NCI-H460 (cell line): ENCODE measurements around the gene LCN1. TPM values are rescaled to one million over a fixed set of nuclear protein-coding genes. Genes with fewer than 3 reads are reported as not detected.
"Not testable (repeated sequence)": the region's sequence is repeated elsewhere in the genome, so short reads cannot be mapped to it uniquely, and the experiment has no call there.

Source experiments
- DNase-seq: peaks from one replicate; pipeline ENCODE4 v3.0.0-alpha.2; 2016; ENCODE audit warnings: low read depth; ENCODE audit errors: extremely low read depth
- total RNA-seq: library from RNA; depleted of rRNA; stranded (reverse); fragments of >200 nt; shearing (Covaris generic); gene quantifications from 2 replicates; pipeline ENCODE4 v1.2.3, GENCODE V29; 2014

Gene LCN1
- total RNA-seq, 1 experiment from 2014 or later: 30.3 TPM

DNA sequence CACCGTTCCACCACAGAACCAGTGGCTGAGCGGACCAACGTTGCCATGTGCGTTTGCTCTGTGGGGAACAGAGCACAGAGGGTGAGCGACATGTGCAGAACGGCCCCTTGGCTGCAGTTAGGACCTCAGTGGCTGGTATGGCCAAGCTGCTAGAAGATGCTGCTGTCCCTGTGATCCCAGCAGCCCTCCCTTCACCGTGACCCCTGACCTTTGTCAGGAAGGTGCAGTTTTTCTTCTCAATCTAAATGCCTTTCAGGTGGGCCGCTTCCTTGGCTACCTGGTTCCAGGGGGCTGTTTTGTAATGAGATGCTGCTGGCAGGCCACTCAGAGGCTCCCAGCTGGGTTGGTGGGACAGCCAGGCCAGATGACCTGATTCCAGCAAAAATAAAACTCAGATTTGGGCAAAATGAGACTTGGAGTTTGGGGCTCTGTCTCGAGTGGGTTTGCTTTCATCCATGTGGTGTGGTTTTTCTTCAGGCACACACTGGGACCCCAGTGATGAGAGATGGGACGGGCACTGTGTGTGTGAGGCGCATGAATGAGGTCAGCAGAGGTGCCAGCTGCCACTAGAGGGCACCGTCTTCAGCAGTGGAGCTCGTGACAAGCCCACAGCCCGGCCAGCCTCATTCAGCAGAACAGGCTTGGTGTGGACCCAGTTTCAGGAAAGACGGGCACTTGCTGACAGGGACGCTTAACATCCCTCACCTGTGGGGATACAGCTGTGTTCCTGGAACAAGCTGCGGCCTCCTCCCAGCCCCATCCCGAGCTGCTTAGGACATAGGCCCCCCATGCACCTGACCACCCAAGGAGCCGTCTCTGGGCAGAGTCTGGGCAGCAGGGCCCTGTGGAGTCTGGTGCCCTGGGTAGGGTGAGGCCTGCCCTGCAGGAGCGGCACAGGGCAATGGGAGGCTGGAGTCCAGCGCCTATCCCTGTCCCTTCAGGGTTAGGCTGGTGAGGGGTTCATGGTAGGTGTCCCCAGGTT, 16.7 kb upstream of the LCN1 start:
- DNase-seq: peak; percentile 79

DNA sequence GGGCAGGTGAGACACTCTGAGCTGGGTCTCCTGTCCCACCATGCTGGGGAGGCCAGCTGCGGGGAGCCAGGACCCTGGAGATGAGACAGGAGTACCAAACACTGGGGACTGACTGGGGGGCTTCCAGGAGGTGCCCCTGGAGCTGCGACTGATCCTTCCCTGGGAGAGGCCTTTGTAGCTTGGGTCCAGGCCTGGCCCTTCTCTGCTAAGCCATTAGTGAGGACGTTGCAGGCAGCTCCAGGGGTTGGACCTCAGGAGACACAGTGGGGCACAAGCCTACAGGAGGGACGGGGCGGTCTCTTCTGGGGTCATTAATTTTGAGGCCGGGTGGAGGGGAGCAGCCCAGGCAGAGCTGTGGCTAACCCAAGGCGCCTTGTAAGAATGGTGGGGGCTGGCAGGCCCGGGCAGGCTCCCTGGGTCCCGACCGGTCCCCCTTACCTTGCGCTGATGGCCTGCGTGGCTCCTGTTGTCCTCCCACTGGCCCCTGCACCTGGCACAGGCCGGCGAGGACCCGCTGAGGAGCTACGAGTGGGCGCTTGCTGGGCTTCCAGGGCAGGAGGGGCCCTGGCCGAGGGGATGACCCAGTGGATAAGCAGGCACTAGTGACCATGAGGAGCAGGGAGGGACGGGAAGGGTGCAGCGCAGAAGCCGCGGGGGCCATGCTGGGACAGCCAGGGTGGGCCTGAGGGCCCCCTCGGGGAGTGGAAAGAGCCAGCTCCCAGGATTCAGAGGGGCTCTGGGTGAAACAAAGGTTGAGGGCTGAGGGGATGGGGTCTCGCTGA, 15.6 kb upstream of the LCN1 start:
- DNase-seq: no peak

DNA sequence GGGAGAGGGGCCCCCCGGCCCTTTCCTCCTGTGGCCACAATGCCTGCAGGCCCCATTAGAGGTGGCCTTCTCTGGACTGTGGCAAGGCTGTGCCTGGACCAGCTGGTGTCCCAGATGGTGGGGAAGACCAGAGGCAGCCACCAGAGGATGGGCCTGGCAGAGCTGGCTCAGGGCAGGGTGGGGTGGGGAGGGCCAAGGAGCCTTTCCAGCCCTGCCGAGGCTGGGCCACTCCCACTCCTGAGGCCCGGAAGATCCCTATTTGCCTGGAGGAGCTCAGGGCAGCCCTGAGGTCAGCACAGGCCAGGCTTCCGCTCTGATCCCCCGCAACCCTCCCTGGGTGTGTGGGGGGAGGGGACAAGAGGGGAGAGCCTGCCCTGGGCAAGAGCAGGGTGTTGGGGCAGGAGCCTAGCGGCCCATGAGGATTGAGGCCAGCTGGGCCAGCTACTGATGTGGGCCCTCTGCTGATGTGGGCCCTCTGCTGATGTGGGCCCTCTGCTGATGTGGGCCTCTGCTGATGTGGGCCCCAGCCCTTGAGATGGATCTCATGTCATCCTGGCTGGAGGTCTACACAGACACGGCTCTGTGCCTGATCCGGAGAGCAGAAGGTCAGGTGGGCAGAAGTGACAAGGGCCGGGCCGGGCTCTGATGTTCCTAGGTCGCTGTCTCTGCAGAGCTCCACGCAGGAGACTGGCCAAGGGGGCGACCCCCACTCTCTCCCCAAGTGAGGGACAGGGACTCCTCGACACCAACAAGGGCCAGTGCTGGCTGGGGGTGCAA, 14.7 kb upstream of the LCN1 start:
- peak; percentile 71 for DNase-seq

DNA sequence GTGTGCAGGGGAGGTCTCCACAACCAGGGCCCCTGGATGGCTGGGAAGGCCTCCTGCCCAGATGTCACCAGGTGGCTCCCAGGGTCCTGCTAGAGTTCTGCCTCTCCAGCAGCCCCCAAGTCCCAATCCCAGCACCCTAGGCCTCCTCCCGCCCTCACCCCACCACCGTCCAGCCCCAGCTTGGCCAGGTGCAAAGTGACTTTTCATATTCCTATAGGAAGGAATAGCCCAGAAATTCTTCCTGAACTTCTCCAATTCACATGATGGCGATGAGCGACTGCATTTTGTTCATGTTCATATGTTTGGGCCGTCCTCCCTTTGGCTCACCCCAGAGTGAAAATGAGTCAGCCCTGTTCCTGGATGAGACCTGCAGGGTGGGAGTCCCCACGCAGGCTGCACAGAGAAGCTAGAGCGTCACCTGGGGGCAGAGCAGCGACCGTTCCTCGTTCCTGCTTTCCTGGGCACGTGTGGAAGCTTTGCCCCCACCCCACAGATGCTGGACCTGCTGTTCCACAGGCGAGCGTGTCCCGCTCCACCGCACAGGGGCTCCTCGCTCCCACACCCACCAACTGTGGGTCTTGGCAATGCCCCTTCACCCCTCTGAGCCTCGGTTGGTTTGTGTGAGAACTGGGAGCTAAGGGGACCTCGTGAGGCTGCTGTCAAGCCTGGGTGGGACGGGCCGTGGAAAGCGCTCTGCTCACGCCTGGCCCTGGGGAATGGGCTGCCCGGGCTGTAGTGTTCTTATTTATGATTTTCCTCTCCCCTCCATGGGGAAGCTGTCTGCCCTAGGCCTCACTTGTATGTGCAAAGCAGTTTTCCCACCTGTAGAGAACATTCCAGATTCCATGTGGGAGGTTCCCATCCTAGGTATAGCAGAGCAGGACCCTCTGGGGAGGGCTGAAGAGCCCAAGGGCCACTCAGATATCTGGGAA, 13.9 kb upstream of the LCN1 start:
- no peak for DNase-seq

DNA sequence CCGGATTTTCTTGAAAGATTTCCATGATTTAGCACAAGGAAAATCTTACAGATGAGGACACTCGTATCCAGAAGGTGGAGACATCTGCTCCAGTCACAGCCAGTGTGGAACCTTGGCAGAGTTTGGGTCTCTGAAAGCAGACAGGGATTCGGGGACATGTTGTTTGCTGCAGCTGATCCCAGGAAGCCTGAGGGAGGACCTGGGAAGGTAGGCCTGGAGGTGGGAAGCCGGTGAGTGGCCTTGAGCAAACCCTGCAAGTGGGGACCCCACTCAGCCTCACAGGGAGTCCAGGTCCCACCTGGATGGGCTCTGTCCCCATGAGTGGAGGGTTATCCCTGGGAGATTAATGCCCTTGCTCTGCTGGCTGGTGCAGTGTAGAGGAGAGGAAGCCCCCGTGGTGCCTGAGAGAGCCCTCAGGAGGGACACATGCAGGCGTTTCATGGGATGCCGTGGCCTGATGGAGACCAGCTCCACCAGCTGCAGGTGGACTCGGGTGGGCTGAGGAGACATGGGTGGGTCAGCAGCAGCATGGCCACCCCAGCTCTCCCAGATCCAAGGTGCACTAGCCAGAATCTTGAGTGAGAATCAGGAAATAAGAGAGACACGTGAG, 12.9 kb upstream of the LCN1 start:
- DNase-seq: no peak

DNA sequence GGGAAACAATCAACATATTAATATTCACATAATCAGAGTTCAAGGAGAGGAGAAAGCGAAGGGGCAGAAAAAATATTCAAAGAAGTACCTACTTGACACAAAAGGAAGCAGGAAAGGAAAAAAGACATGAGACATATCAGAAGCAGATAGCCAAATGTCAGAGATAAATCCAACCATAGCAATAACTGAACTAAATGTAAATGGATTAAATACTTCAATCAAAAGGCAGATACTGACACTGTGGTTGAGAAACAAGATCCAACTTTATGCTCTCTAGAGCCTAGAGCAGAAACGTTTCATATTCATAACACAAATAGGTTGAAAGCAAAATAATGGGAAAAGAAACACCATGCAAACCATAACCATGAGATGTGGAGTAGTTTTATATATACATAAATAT, 11.8 kb upstream of the LCN1 start:
- no peak for DNase-seq

DNA sequence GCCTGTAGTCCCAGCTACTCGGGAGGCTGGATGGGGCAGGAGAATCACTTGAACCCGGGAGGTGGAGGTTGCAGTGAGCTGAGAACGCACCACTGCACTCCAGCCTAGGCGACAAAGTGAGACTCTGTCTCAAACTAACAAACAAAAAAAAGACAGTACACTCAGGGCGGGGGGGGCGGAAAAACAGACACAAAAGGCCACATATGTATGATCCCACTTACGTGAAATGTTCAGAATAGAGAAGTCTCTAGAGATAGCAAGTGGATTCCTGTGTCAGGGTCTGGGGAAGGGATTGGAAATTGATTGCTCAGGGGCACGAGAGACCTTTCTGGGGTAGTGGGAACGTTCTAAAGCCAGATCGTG, 9.0 kb upstream of the LCN1 start:
- no peak for DNase-seq

DNA sequence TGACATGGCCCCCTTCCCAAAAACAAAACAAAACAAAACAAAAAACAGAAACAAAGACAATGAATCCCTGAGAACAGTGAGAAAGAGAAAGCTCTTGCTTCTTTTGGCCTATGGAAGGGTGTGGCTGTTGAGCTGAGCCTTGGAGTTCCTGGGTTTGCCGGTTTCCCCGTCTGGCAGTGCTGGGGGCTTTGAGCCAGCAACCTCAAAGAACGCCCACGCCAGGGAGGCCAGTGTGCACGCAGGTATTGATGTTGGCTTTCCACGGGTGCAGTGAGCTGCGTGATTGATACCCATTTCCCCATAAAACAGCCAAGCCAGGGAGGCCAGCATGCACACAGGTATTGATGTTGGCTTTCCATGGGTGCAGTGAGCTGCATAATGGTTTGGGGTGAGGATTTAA, 8.3 kb upstream of the LCN1 start:
- DNase-seq: no peak

DNA sequence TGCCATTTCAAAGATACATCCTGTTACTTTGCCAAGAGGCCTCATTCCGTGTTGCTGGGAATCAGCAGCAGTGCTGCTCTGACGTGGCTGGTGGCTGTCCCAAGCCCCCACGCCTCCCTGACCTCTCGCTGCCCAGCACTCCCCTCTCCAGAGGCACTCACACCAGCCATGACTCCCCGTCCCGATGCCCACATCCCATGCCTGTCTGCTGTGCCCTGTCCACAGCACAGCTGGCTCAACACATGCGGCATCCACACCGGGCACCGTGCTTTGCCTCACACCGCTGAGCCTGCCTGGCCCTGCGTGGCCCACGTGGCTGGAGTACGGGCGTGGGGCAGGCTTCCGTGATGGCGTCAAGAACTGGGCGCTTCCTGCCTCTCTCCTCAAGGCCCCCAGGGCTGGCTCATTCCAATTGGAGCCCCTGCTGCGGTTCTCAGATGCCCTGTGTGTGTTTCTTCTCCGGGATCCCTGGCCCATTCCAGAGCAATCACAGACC, 7.8 kb upstream of the LCN1 start:
- no peak for DNase-seq

DNA sequence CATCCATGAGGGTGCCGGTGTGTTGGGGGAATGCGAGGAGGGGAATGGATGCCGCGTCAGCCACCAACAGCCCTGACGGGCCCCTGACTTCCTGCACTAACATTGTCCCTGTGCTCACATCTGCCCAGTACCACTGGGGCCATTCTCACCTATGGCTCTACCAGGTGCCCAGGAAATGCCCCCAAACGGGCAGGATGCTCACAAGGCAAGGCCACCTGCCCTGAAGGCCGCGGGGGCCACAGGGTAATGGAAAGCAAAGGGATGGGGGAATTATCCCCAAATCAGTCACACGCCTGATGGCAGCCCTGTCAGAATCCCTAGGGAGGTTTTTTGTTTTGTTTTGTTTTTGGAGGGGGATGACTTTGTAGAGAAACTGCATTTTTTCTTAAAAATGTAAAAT, 7.3 kb upstream of the LCN1 start:
- not testable (repeated sequence) for DNase-seq

DNA sequence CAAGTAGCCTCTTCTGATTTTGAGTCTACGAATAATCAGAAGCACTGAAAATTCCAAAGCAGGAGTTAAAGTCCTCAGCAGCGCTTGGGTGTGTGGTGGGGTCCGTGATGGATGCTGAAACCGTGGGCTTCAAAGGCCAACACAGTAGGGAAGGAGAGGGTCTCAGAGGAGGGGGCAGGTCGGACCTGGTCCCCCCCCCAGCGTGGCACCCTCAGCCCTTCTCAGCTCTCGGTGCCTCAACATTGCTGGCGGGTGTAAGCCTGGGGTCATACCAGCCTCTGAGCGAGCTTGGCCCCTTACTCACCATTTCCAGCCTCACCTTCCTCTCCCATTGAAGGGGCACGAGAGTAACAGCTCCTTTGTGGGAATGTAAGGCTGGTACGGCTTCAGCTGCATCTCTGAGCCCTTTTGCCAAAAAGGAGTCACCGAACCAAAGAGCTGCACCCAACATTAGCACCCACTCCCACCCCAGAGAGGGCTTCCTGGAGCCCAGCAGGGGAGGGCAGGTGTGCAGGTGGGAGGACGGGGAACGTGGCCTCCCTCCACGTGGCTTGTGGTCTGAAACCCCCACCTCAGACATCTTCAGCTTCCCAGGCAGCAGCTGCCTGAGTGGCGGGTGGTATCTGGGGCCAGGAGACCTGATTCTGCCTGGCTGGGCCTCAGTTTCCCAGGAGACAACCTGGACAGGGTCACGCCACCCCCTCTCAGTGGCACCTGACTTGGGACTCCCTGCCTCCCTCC, 6.7 kb upstream of the LCN1 start:
- no peak for DNase-seq

DNA sequence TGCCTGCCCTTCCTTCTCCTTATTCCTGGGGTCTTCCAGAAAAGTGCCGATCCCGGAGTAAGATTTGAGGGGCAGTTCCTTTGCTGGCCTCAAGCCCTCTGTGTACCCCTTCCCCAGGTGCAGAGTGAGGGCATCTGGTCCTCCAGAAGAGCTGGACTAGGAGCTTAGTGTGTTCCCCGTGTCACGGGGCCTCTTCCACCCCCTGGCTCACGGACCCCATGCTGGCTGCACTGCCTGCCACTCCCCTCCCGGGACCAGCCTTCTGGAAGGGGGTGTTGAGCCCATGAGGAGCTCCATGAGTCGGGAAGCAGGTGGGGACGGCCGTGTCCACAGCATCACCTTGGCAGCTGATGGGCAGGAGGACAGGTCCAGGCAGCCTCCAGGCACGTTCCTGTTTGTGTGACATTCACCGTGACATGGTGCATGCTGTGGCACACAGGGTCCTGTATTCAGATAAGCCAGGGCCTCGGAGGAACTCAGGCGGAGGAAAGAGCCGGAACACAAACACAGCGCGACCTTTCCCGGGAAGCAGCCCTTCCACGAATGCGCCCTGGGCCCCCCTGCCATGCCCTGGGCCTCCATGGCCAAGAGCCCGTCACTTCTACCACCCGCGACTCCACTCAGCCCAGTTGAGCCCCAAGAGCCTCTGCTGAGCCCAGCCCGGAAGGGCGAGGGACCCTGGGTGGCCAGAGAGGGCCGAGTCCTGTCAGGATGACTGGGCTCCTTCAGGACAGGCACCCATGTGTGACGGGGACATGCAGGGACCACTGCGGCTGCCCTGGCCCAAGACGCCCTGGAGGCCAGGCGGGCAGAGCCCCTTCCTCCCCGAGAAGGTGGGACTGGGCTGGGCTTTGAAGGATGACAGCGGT, 5.9 kb upstream of the LCN1 start:
- no peak for DNase-seq

DNA sequence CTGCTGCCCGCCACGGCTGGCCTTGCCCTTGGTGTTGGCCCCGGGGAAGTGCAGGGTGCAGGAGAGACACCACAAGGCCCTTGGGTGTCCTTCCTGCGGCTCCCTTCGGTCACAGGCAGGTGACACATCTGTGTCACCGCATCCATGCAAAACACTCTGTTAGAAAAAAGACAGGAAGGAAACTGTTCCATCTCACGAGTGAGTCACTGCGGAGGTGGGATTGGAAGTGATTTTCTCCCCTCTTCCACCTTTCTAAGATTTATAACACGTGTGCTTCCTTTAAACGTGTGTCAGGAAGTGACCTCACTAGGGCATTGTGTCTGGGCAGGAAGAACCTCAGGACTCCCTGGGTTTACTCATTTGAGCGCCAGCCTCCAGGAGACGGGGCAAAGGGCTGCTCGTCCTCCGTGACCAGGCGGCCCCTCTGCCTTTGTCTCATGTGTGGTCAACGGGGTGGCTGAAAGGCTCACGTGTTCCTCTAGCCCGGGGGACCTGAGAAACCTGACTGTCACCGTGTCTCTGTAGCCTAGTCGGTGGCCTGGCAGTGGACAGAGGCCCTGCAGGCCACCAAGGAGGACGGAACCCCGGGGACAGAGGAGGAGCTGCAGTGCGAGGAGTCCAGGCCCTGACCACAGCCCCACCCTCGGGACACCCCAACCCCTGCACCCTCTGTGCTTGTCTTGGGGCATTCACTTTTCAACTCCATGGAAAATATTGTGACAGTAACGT, 4.9 kb upstream of the LCN1 start:
- no peak for DNase-seq

DNA sequence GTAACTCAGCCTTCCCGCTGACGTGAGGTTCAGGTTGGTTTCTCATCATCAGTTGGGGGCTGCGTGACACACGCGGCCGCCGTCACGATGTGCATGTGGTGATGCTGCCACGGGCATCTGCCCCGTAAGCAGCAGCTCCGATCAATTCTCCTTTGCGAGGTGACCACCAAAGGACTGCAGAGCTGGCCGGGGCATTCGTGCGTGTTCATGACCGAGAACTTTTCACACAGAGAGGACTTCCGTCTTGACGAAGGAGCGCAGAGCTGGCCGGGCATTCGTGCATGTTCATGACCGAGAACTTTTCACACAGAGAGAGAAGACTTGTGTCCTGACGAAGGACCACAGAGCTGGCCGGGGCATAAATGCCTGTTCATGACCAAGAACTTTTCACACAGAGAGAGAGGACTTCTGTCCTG, 3.8 kb upstream of the LCN1 start:
- no peak for DNase-seq

DNA sequence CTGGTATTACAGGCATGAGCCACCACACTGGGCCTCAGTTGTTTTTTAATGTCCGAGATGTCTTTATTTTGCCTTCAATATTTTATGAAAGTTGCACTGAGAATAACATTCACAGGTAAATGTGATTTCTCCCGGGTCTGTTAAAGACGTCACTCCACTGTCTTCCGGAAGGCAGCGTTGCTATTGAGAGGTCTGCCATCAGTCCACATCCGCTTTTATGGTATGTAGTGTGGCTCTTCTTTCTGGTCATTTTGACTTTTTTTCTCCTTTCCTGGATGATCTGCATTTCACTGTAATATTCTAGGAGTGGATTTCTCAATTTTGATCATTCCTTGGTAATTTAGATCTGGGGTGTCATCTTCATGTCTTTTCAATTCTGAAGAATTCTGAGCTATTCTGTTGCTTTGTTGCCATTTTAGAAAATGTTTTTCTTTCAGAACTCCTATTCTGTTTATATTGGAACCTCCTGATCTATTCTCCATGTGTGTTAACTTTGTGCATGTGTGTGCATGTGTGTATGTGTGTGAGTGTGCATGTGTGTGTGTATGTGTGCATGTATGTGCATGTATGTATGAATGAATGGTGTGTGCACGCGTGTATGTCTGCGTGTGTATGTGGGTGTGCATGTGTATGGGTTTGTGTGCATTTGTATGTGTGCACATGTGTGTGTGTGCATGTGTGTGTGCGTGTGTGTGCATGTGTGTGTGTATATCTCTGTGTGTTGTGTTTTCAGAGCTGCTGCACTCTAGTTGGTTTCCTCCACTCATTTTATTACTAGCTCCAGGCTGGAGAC, 1.9 kb upstream of the LCN1 start:
- peak; percentile 82 for DNase-seq

DNA sequence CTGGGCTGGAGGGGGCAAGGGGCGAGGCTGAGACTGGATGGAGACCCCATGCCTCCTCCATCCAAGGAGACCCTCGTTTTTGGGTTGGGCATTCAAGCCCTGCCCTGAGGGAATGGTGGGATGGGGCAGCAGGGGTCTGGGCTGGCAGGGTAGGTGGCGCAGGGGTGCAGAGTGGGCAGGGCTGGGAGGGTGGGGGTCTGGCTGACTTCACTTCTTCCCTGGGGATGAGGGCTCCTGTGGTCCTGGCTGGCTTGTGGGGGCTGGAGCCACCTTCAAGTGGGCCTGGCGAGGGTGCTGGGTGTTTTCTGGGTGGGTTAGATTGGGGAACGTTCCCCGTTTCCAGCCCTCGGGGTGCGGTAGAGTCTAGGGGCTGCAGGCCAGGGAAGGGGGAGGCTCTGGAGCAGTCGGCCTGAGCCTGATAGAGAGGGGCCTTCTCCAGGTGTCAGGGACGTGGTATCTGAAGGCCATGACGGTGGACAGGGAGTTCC, 412 bp downstream of the LCN1 start:
- no peak for DNase-seq
